ENCODE results near the gene POU2F1. TPM values are rescaled to one million over a fixed set of nuclear protein-coding genes. Genes with fewer than 3 reads are reported as not detected.

The POU2F1 gene
- total and polyA plus RNA-seq, 7 donors: 2.3 to 35.5 (median 15.0) TPM

- H3K27me3 ChIP-seq: no peaks in the 10 kb centered on the region
- intact Hi-C loops (cut with DNase I): no loop called here
- H3K27ac ChIP-seq: no peak overlapping the region
- TF ChIP-seq POLR2A (IDR thresholded peaks at IDR 0.05) (no peak), EP300 (IDR thresholded peaks at IDR 0.05) (no peak), POLR2AphosphoS5 (IDR thresholded peaks at IDR 0.05) (no peak), CTCF (IDR thresholded peaks at IDR 0.05) (no peak)
- 74 to 75% methylated on average over 5 of the region's 5 CpGs for WGBS, 2 donors
- no peaks in the 10 kb centered on the region for H3K9me3 ChIP-seq
- H3K4me3 ChIP-seq: no peak overlapping the region
- no peak for DNase-seq
- H3K4me1 ChIP-seq: peaks cover 0 to 18% (median 7%) of the 10 kb centered on the region in 4 donors
- H3K36me3 ChIP-seq: no peaks in the 10 kb centered on the region
Observed at GRCh38 chr1:167246971-167247370, 26.3 kb downstream of the POU2F1 start.

- Histone ChIP-seq H3K27me3 (no peaks in the 10 kb centered on the region), H3K36me3 (no peaks in the 10 kb centered on the region), H3K4me1 (peaks cover 0 to 18% (median 7%) of the 10 kb centered on the region in 4 donors), H3K4me3 (no peak overlapping the region), H3K27ac (no peak overlapping the region), H3K9me3 (no peaks in the 10 kb centered on the region)
- intact Hi-C loops (cut with DNase I): no loop called here
- no peak for DNase-seq
- TF ChIP-seq POLR2A (IDR thresholded peaks at IDR 0.05) (no peak), CTCF (IDR thresholded peaks at IDR 0.05) (no peak), POLR2AphosphoS5 (IDR thresholded peaks at IDR 0.05) (no peak), EP300 (IDR thresholded peaks at IDR 0.05) (no peak)
- WGBS, 2 donors: 69 to 91% methylated on average over 1 of the region's 1 CpG
Observed at GRCh38 chr1:167247754-167248153, 27.1 kb downstream of the POU2F1 start.

DNA sequence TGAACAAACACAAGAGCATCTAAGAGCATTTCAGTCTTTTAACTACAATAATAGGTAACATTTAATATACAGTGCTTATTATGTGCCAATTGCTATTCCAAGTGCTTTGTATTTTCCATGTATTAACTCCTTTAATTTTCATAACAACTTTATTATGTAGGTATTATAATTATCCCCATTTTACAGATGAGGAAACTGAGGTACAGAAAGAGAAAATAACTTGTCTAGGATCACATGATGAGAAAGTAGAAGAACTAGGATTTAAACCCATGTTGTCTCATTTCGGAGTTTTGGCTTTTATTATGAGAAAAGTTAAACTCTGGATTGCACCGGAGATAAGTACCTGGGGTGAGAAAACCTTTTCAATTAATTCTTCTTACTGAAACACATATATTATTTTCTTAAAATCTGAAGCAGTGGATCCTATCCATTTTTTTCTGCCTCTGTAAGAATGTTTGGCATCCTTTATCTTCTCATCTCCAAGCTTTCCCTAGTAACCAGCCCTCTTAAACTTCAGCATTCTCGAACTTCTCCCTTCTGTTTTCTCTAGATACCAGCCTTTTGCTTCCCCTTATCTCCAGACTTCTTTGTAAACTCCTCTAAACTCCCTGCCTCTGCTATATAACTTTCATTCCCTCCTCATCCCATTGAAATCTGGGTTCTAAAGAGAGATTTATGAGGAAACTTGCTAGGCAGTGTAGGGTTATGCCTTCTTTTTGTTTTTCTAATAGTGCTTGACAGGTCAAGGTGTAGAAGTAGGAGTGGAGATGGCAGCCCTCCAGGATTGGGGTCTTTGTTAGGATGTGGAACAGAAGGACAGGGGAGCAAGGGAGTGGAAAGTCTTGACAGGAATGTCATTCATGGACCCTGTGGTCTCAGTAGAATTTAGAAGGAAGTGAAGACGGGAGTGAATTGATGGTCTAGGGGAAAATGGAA lies 28.3 kb downstream of the POU2F1 start:
- DNase-seq: no peak
- Histone ChIP-seq H3K4me1 (peaks cover 0 to 18% (median 7%) of the 10 kb centered on the region in 4 donors), H3K27me3 (no peaks in the 10 kb centered on the region), H3K9me3 (no peaks in the 10 kb centered on the region), H3K4me3 (no peak overlapping the region), H3K27ac (no peak overlapping the region), H3K36me3 (no peaks in the 10 kb centered on the region)
- no peak for TF ChIP-seq CTCF (IDR thresholded peaks at IDR 0.05)
- no peak for TF ChIP-seq POLR2A (IDR thresholded peaks at IDR 0.05)
- no peak for TF ChIP-seq POLR2AphosphoS5 (IDR thresholded peaks at IDR 0.05)
- TF ChIP-seq EP300 (IDR thresholded peaks at IDR 0.05): no peak
- intact Hi-C loops (cut with DNase I): no loop called here
- 89 to 95% methylated on average over 4 of the region's 4 CpGs for WGBS, 2 donors

DNA sequence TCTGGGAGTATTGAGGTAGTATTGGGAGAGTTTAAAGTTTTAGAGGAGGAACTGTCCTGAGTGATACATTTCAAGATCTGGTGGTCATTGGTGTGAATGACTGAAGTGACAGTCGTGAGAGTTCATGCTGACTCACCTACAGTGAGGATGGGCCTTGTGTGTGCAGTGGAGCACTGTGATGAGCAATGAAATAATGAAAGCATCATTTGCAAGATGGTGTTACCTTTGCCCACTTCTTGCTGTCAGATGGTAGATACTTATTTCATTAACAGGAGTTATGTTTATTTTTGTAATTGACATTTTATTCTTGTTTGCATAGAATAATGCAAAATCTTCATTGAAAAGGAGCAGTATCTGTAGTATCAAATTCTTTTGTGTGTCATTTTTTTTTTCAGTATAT lies 29.0 kb downstream of the POU2F1 start:
- Histone ChIP-seq H3K9me3 (no peaks in the 10 kb centered on the region), H3K36me3 (no peaks in the 10 kb centered on the region), H3K27me3 (no peaks in the 10 kb centered on the region), H3K4me1 (peaks cover 0 to 25% (median 7%) of the 10 kb centered on the region in 4 donors), H3K27ac (no peak overlapping the region), H3K4me3 (no peak overlapping the region)
- no peak for DNase-seq
- TF ChIP-seq CTCF (IDR thresholded peaks at IDR 0.05) (no peak), EP300 (IDR thresholded peaks at IDR 0.05) (no peak), POLR2A (IDR thresholded peaks at IDR 0.05) (no peak), POLR2AphosphoS5 (IDR thresholded peaks at IDR 0.05) (no peak)
- WGBS, 2 donors: 74 to 76% methylated on average over 1 of the region's 1 CpG
- intact Hi-C loops (cut with DNase I): no loop called here

Data from sigmoid colon (tissue), 7 donors.